BJ (cell line): ENCODE measurements around the gene BHLHA15. TPM values are rescaled to one million over a fixed set of nuclear protein-coding genes. Genes with fewer than 3 reads are reported as not detected.

Experiments used
- CTCF ChIA-PET: fragments of 350-600 bp; formaldehyde crosslinking; extraction: SDS; loops from one replicate; lab custom pipeline; 2021; ENCODE audit warnings: antibody characterized with exemption, inconsistent platforms; lab: Yijun Ruan, JAX
- POLR2A ChIA-PET: fragments of 300-600 bp; sonication (Branson Sonifier 250); formaldehyde crosslinking; extraction: SDS; loops from one replicate; lab custom pipeline; 2021; ENCODE audit warnings: antibody characterized with exemption; lab: Charles Lee
- DNase-seq: peaks from one replicate; pipeline ENCODE4 v3.0.0-alpha.2; 2011; ENCODE audit warnings: low read depth
- H3K27me3 ChIP-seq: 2 replicates; pipeline ENCODE4 v1.6.0; 2011; ENCODE audit warnings: low read length; ENCODE audit not compliant: control insufficient read depth, insufficient read depth
- H3K36me3 ChIP-seq: 2 replicates; pipeline ENCODE4 v1.5.1; 2011; ENCODE audit warnings: low read length; ENCODE audit not compliant: control insufficient read depth, insufficient read depth
- H3K4me3 ChIP-seq: 2 replicates; pipeline ENCODE4 v1.5.1; 2011; ENCODE audit warnings: low read depth, mild to moderate bottlenecking, control low read depth, low read length
- CTCF ChIP-seq: IDR thresholded peaks from 2 replicates; pipeline ENCODE4 v1.5.1; 2011; ENCODE audit warnings: low read depth, mild to moderate bottlenecking, control low read depth, inconsistent platforms, low read length, moderate library complexity; ENCODE audit not compliant: insufficient read depth
- polyA plus RNA-seq: library from polyadenylated mRNA; depleted of rRNA; stranded (reverse); fragments of >200 nt; gene quantifications from 2 replicates; pipeline ENCODE4 v1.2.3, GENCODE V29; 2011

The BHLHA15 gene
- polyA plus RNA-seq, 1 experiment = not detected

- no peak for TF ChIP-seq CTCF
- POLR2A ChIA-PET = no interaction called here
- H3K4me3 ChIP-seq = no peak overlapping the region
- H3K36me3 ChIP-seq = peaks cover 4% of the 10 kb centered on the region
- DNase-seq = no peak
- CTCF ChIA-PET = interaction anchor here (0.9 to 1.2 kb wide), 2 partner anchors 35 to 197 kb away, joined by 3 read pairs; partner anchors contain the start of gene BAIAP2L1
- no peaks in the 10 kb centered on the region for H3K27me3 ChIP-seq
Observed at GRCh38 chr7:98203261-98203963, 7.8 kb upstream of the BHLHA15 start.

GRCh38 chr7:98203964-98204605 lies 7.2 kb upstream of the BHLHA15 start:
- POLR2A ChIA-PET = no interaction called here
- CTCF ChIA-PET = interaction anchor here (0.9 kb wide), 1 partner anchor 36 kb away, joined by 3 read pairs; no protein-coding TSS in a partner anchor
- Histone ChIP-seq H3K4me3 (no peak overlapping the region), H3K27me3 (no peaks in the 10 kb centered on the region), H3K36me3 (peaks cover 4% of the 10 kb centered on the region)
- DNase-seq = no peak
- no peak for TF ChIP-seq CTCF

GRCh38 chr7:98204670-98205069 lies 6.6 kb upstream of the BHLHA15 start:
- CTCF ChIA-PET = no interaction called here
- Histone ChIP-seq H3K4me3 (no peak overlapping the region), H3K36me3 (peaks cover 4% of the 10 kb centered on the region), H3K27me3 (no peaks in the 10 kb centered on the region)
- POLR2A ChIA-PET = no interaction called here
- no peak for DNase-seq
- no peak for TF ChIP-seq CTCF

- CTCF ChIA-PET = interaction anchor here (2.1 kb wide), 1 partner anchor 37 kb away, joined by 7 read pairs; no protein-coding TSS in a partner anchor
- POLR2A ChIA-PET = no interaction called here
- Histone ChIP-seq H3K4me3 (no peak overlapping the region), H3K36me3 (peaks cover 4% of the 10 kb centered on the region), H3K27me3 (no peaks in the 10 kb centered on the region)
- TF ChIP-seq CTCF = no peak
- DNase-seq = no peak
Observed at GRCh38 chr7:98205162-98205845, 5.9 kb upstream of the BHLHA15 start.
